Mesenteric fat pad (tissue), 1 donor: ENCODE data around the gene RPS27. TPM values are rescaled to one million over a fixed set of nuclear protein-coding genes. Genes with fewer than 3 reads are reported as not detected.

Source experiments
- DNase-seq: peaks from one replicate; pipeline ENCODE4 v3.0.0-alpha.2; 2020; ENCODE audit warnings: low spot score
- long read RNA-seq: library from polyadenylated mRNA; unstranded; transcript quantifications from one replicate; pipeline ENCODE4 v2.0.0, GENCODE V29; 2020
- total RNA-seq: library from RNA; stranded (reverse); fragmentation: NEBNext Ultra II Directional; extraction: Animal tissue kit (Norgen Biotek cat#: 25700); gene quantifications from one replicate; pipeline ENCODE4 v1.2.1, GENCODE V29; 2021
- donor health status: DM: yes; HTN: yes; CAD: no.

Gene RPS27
- 1,095 TPM for total RNA-seq
- long read RNA-seq, transcript RPS27-201 (4 exons, 359 nt) = major isoform, 47 of 58 reads
- long read RNA-seq, partial matches to known transcripts = 1 of 58 reads
- long read RNA-seq, other reads (novel, unspliced or antisense) = 5 of 58 reads

DNA sequence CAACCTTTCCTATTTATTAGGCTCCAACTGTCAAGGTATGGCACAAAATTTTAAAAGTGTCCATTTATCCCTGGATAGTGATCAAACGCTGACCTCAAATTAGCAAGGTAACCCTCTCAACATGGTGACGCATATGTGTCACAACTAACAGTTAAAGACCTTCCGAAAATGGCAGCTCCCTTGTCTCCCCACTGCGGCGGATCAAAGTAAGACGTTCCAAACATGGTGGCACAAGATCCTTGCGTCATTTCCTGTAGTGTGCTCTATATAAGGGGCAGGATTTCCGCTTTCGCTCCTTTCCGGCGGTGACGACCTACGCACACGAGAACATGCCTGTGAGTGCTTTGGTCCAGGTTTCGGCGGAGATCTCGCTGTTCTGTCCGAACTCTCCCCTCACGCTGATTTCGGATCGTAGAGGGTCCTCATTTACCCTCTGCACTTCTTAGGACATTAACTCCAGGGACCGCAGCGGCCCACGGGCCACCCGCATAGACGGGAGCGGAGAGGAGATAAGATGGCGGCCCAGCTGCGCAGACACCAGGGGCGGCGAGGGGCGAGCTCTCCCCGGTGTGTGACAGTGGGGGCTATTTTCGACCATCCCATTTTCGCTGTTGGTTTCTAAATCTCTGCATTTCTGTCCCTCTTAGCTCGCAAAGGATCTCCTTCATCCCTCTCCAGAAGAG lies at the start of gene RPS27:
Gene RPS27, plus strand, starts transcription at position 295 of the 683 bp plus-strand sequence. Its CDS starts 35 bp downstream, at position 330.
- peak; percentile 92 for DNase-seq

DNA sequence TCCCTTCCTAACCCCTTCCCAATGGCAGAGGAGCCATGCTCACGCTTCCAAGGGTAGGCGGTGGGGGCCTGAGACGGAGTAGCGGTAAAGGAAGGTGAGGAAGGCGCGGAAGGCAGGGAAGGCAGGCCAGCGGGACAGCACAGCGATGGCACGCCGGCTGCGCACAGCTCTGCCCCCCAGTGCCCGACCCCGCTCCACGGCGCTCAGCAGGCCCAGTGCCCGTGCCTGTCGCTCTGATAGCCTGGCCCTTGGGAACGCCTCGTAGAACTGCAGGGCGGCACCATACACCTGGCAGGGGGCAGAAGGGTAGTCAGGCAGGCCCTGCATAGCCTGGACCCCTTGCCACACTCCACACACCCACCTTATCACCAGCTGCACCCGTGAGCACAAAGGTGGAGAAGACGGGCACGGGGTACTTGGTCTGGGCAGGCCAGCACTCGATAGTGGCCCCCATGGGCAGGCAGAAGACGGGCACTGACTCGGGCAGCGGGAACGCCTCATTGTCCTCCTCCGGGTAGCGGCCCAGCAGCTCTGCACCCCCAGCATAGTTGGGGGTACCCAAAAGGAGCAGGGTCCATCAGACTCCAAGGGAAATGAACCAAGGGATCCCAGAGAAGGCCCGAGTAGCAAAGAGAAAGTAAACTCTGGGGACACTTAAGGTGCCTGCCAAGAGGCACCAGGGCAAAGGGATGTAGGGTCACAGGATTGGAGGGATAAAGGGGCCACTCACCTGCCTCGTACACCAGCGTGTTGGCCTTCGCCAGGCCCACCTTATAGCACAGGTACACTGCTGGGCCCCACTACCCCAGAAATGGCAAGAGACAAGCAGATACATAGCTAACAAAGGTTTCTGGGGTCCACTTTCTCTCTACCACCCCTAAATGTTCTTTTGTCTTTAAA lies 48.5 kb upstream of the RPS27 start:
- no peak for DNase-seq

DNA sequence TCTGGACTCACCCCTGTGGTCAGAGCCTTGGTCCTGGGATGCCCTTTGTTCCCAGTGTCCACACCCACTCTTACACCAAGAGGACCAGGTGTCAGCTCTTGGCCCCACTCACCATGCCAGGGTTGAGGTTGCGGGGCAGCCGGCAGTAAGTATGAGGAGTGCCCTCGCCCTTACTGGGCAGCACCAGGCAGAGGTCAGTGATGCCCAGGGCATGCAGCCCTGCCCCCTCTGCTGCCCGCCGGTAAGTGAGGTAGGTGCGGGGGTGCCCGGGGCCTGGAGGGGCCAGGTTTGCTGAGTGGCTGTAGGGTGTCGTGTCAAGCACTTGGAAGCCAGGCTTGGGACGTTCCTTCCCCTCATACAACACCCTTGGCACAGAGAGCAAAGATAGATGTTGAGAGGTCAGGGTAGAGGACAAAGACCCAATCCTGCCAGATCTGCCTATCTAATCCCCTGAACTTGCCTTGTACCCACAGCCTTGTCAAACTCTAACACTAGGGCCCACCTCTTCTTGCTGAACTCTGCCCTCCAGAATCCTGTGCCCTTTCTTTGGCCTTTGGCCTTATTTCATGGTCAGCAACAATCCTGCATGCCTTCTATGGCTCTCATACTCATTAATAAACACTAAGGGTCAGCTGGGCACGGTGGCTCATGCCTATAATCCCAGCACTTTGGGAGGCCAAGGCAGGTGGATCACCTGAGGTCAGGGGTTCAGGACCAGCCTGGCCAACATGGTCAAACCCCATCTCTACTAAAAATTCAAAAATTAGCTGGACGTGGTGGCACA lies 47.6 kb upstream of the RPS27 start:
- no peak for DNase-seq

DNA sequence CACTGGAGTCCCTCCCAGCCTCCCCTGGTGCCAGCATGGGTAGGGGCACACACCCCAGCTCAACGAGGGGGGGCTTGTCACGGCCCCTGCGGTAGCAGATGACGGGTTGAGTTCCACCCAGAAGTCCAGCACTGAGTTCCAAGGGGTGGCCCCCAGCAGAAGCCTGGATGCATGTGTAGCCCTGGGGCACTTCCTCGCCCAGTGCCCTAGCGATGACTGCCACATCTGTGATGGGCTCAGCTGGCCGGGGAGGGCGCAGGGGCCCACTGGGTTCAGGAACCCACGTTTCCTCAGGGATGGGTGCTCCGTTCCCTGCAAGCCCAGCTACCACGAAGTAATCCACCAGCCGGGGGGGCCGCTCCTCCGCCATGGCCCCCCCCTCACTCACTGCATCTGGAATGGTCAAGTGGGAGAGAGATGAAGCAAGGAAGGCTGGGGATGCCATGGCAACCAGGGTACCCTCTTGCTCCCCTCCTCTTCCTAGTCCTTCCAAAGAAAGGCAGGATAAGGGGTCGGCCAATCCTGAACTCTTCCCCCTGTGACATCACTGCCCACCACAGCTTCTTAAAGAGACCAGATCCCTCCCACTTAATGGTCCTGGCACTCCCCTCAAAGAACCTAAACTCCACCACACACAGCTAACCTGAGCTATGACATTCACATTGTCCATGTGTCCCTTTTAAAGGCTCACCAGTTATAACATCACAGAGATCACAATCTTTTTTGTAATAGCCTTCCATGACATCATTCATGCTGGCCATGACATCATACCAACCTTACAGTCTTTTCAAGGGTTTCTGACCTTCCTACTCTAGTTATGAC lies 46.3 kb upstream of the RPS27 start:
- no peak for DNase-seq

DNA sequence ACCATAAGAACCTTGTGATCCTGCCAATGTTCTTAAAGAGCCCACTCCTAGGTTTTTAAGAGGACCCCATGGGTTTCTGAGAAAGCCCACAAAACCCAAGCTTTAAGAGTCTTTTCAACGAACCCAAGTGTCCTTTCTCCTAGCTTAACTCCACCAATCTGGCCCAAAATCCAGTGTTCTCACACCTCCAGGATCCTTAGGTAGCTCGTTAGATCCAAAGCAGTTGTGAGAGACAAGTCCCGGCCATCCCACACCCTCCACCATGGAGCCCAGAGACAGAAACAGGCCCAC lies 45.8 kb upstream of the RPS27 start:
- no peak for DNase-seq

DNA sequence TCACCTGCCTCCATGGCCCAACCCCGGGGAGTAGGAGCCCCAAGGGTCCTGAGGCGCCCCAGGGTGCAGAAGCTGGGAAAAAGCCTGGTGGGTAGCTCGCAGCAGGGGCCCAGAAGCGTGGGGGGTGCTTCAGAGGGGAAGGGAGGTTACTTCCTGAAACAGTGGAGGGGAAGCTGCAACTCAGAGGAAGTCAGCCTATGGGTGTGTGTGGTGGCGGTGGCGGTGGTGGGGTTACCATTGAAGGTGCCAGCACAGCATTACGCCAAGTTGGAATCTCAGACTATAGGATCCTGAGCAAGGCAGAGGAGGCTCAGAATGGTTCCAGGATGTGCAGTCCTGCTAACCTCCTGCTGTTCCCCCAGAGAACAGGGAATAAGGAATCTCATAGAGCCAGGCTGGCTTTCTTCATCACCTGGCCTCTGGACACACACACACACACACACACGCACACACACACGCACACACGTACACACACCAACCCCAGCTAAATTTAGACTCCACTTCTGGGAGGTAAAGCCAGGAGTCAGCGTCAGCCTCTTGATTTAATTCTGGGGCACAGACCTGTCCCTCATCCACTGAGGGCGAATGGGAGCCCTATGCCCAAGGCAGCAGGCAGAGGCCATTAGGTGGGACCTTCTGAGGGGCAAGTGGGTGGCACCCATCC lies 45.3 kb upstream of the RPS27 start:
- no peak for DNase-seq

DNA sequence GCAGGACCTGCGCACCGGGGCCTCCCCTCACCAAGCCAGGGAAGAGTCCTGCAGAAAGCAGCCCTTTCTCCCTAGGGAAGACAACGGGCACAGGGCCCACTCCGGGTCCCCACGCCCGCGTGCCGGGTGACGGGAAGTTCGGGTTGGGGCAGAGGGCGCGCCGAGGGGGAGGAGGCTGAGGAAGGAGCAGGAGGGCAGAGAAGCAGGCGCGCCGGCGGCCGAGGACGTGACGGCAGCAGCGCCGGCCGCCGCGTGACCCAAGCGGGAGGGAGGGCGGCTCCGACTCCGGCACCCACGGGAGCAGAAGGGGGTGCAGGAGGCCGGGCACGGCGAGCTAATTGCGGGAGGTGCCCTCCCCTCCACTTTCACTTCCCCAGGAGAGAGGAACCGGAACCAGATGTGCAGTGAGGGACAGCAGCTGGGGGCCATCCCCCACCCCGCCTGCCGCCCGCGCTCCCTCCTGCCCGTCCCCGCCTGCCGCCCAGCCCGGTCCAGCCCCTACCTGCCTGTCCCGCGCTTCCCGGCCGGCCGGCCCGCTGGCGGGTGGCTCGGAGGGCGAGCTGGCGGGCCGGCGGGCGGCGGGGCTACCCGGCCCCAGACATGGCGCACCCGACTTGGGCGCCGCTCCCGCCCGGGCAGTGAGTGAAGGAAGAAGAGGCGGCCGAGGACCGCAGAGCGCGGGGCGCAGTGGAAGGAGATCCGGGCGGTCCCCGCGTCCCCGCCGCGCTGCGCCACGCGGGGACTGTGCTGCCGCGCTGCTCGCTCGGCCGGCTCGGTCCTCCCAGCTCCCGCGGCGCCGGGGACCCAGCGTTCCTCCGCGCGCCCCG lies 44.6 kb upstream of the RPS27 start:
- peak; percentile 97 for DNase-seq

DNA sequence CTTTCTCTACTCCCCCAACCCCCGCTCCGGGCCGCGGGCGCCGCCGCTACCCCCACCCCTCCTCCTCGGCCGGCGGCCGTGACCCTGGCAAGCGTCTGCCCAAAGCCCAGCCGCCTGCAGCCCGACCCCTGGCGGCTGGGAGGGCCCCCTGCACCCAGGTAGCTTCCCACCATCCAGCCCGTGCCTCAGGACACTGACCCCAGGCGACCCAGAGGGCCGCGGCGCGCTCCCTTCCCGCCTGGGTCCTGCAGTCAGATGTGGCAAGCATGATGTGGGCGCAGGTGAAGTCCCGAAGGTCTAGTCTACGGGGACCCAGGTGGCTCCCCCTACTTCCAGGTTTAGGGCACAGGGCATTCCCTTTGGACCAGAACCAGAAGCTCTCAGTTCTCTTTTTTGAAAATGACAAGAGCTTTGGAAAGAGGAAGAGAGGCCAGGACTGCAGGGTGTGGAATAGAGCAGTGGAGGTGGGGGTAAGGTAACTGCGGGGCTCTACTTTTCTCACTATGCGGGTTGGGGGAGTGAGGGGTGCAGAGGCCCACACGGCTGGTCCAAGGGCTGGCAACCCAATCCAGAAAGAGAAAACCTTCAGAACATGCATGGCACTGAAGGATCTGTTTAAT lies 43.8 kb upstream of the RPS27 start, which contains the start of gene DENND4B:
Gene DENND4B, minus strand, starts transcription at position 97 of the 620 bp plus-strand sequence. CDS start 2,344 bp downstream, outside the sequence.
- DNase-seq = peak; percentile 97

DNA sequence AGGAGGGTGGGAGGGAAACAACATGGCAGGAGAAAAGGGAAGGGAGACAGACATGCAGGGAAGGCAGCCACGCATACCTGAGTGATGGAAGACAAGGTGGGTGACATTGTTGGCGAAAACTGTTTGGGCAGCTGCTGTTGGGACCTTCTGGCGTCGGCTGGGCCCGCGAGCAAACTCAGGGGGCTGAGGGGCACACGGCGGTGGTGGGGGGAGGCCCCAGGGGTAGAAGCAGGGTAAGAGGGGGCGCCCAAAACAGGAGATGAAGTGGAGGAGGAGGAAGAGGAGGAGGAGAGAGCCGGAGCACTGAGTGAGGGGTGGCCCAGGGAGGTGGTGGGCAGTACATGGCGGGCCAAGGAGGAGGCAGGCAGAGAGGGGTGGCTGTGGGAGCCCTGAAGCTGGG lies 39.4 kb upstream of the RPS27 start:
- no peak for DNase-seq

DNA sequence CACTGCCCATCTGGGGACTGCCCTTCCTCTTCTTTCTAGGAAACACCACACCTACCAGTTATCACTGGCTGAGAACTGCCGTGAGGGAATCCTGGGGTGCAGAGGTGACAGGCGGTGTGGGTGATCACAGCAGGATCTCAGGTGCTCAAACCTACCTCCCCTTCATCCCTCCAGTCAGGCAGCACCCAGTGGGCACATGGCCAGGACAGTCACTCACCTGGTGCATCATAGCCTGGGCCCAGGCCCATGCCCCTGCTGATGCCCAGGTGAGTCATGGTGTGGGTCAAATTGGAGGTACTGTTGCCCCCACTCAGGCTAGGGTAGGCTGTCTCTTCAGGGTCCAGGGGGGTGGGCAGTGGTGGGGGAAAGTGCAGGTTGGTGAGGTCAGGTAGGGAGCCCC lies 38.8 kb upstream of the RPS27 start:
- no peak for DNase-seq

DNA sequence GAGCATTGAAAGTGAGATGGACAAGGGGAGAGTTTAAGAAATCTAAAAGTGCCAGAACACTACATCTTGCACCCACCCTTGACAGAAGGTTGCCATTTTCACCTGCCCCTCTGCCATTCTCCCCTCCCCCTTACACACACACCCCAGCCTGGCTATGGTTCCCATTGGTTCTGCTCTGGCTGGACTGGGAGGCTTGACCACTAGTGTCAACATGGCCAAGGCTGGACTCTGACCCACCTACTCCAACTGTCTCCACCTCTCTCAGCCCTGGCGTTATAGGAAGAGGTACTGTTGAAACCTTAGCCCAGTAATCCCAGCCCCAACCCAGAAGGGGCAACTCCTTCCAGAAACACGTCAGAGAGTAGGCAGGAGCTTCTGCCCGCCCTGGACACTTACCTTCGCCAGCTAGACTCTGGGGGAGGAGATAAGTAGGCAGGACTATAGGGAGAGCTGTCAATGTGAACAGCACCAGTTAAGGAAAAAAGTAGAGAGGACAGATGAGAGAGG lies 36.6 kb upstream of the RPS27 start:
- no peak for DNase-seq

DNA sequence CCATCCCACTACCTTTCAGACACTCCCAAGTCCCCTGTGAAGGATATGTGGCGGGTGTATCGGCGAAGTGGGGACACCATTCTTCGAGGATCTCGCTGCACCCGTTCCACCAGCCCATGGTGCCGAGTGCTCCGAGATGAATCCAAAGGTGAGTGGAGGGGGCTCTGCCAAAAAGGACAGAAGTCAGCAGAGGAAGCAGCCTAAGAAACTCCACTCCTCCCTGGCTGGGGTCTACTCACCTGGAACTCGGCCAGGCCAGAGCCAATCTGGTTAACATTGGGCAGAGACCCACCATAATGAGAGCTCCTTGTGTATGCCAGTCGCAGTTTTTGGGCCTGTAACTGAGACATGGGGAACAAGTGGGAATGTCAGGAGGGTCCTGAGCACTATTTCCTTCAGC lies 35.7 kb upstream of the RPS27 start:
- DNase-seq = no peak

DNA sequence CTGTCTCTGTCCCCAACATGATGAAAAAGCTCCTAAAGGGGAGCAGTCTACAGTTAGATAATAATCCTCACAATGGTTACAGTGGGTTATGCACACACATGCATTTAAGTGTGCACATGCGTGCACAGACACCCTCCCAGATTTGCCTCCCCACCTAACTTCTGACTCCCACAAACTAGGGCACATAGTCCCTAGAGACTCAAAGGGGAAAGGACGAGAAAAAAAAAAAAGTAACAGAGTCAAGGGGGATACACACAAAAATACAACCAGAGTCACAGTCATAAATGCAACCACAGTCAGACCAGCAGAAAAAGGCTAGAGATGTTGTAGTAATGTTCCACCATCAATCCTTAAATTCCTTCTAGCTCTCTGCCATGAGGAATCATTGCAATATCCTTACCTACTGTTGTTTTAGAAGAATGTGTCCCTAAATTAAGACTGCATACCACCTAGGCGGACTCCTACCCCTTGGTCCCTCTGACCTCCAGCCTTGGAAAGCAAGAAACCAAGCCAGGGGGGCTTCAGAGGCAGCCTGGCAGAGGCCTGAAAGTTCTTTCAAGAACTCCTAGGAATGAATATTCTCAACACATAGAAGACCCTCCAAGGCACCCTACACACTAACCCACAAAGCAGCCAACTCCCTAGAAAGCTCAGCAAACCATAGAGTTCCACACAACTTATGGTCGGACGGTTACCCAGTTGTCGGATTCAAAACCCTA lies 33.4 kb upstream of the RPS27 start:
- DNase-seq = no peak

DNA sequence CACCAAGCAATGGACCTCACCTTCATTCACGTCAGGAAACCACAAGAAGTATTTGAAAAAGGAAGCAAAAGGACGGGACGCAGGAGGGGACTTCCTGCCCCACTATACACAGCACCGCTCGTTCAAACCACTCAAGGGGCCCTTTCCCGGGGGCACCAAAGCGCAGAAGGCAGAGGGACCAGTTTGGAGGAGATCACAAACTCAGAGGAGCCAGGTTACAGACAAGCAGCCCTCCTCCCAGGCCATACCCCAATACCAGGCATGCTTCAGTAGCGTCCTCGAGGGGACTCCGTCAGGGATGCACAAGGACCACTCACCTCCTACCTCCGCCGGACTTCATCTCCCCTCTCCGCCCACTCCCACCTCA lies 32.8 kb upstream of the RPS27 start:
- no peak for DNase-seq

DNA sequence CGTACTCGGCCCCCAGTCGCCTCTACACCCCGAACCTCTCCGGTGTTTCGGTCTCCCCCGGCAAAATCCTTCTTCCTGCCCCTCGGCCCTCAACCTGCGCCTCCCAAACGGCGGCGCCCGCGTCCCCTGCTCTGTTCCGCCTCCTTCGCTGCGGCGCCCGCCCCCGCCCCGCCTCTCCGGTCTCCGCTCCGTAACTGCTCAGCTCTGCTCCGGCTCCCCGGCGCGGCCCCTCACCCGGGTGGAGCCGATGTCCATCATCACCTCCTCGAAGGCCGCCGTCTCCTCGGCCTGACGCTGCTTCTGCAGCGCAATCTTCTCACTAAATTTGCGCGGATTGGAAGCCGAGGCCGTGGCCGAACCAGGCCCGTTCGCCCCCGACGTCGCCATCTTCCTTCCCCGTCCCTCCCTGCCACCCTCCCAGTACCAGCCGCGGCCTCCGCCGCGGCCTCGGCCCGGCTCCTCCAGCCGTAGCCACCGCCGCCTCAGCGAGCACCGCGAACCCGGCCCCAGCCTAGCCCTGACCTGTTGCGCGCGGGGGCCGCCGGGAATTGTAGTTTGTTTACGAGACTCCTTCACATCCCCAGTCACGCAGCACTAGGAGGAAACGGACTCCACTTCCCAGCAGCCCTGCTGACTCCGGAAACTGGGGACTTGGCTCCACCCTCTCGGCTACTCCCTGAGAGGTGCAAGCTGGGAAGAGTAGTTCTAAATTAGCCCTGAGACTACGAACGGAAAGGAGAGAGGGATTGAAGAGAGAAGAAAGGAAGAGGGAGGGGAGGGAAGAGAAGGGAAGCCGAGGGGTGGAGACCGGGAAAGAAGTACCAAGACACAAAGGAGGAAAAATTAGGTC lies 32.2 kb upstream of the RPS27 start, which contains the start of gene CRTC2:
Gene CRTC2, minus strand, starts transcription at position 502 of the 850 bp plus-strand sequence. Its CDS starts 115 bp downstream, at position 387.
- DNase-seq = peak; percentile 98

DNA sequence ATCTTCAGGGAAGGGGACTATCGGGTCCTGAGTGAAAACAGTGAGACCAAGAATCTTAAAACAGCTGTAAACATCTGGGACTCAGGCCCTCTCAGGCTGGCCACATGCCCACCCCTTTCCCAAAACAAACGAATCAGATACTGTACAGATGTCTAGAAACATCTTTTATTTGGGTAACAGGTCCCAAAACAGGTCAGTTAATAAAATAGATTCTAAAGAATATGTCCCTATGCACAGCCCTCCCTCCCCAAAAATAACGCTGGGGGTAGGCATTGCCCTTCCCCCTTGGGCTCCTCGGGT lies 31.7 kb upstream of the RPS27 start:
- no peak for DNase-seq

DNA sequence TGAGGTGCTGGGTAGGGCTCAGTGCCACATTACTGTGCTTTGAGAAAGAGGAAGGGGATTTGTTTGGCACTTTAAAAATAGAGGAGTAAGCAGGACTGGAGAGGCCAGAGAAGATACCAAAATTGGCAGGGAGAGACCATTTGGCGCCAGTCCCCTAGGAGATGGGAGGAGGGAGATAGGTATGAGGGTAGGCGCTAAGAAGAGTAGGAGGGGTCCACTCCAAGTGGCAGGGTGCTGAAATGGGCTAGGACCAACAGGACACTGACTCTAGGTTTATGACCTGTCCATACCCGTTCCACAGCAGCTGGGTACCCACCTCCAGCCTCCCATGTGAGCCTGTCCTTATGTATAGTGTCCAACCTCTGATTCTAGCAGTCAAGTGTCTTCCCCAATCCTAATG lies 31.1 kb upstream of the RPS27 start:
- no peak for DNase-seq
